ENCODE results near the gene PDE7B. TPM values are rescaled to one million over a fixed set of nuclear protein-coding genes. Genes with fewer than 3 reads are reported as not detected.

Gene PDE7B
- total RNA-seq, 1 donor = 25.3 TPM

DNA sequence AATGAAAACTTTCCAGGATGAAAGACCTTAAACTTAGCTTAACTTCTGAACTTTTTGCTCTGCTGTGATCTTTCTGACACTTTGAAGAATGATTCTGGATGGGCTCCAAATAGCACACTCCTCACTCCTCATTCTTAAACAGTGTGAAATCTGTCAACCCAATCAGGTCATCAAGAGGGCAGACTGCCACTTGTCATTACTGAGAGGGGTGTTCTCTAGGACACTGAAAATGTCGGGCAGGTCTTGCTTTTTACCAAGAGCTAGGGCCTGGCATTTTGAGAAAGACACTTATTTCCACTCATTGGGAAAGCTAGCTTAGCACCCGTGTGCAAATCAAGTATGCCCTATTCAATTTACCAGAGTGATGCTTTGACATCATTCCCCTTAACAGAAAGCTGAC lies 276.4 kb downstream of the PDE7B start:
- Histone ChIP-seq H3K4me3 (ENCODE audit: insufficient read depth, low read length) (no peak overlapping the region), H2AFZ (ENCODE audit: low read length) (peak overlapping the region; percentile 44), H4K20me1 (ENCODE audit: insufficient read depth, low read length) (no peaks in the 10 kb centered on the region), H3K79me2 (ENCODE audit: insufficient read depth, low read length) (peaks cover 27% of the 10 kb centered on the region), H3K27me3 (ENCODE audit: insufficient read depth, low read length) (no peaks in the 10 kb centered on the region), H3K4me2 (ENCODE audit: insufficient read depth, low read length) (no peak overlapping the region), H3K9me3 (ENCODE audit: low read depth, low read length) (no peaks in the 10 kb centered on the region), H3K27ac (ENCODE audit: low read depth, low read length) (no peak overlapping the region), H3K36me3 (ENCODE audit: insufficient read depth, low read length) (no peaks in the 10 kb centered on the region), H3K4me1 (ENCODE audit: insufficient read depth, low read length) (peaks cover 22% of the 10 kb centered on the region)
- no peak for TF ChIP-seq CTCF (IDR thresholded peaks at IDR 0.05; ENCODE audit: extremely low read depth, low read depth, low read length)
- no peak for DNase-seq (ENCODE audit: insufficient read length, low spot score, missing footprints)

DNA sequence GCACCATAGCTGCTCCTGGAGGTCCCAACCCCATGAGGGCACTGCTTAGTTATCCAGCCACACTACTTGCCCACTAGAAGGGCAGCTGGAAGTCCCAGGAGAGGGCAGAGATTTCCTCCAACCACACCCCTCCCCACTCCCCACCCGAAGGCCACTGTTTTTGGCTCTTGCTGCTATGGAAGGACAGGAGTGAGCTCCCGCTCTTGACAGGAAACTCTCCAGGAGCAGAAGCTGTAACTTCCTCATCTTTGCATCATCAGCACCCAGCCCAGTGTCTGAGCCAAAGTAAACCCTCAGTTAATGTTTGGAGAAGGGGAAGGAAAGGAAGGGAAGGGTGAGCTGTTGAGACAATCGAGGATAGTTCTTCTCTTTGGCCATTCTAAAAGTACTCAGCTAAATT lies 277.9 kb downstream of the PDE7B start:
- Histone ChIP-seq H3K27me3 (ENCODE audit: insufficient read depth, low read length) (no peaks in the 10 kb centered on the region), H4K20me1 (ENCODE audit: insufficient read depth, low read length) (no peaks in the 10 kb centered on the region), H3K36me3 (ENCODE audit: insufficient read depth, low read length) (no peaks in the 10 kb centered on the region), H3K4me2 (ENCODE audit: insufficient read depth, low read length) (peak overlapping the region; percentile 35), H3K4me1 (ENCODE audit: insufficient read depth, low read length) (peaks cover 24% of the 10 kb centered on the region), H3K27ac (ENCODE audit: low read depth, low read length) (peak overlapping the region; percentile 8), H3K9me3 (ENCODE audit: low read depth, low read length) (no peaks in the 10 kb centered on the region), H2AFZ (ENCODE audit: low read length) (peak overlapping the region; percentile 23), H3K79me2 (ENCODE audit: insufficient read depth, low read length) (peaks cover 27% of the 10 kb centered on the region), H3K4me3 (ENCODE audit: insufficient read depth, low read length) (no peak overlapping the region)
- no peak for DNase-seq (ENCODE audit: insufficient read length, low spot score, missing footprints)
- TF ChIP-seq CTCF (IDR thresholded peaks at IDR 0.05; ENCODE audit: extremely low read depth, low read depth, low read length) = no peak

DNA sequence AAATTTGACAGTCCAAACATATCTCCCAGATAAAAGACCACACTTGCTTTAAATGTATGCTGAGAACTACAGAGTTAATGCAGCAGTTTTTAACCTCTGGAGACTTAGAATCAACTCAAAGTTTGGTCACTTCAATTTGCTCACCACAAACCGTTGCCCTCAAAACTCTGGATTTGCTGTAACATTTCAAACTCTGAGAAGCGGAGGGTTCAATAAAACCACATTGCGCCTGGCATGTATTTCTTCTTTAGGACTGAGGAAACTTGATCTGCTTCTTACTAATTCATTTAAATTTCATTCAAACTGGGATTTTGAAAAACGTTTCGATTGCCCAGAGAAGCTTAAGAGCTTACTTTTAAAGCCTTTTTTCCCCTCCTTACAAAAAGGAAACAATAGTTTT lies 282.8 kb downstream of the PDE7B start:
- Histone ChIP-seq H3K27ac (ENCODE audit: low read depth, low read length) (peak overlapping the region; percentile 60), H2AFZ (ENCODE audit: low read length) (peak overlapping the region; percentile 56), H3K9me3 (ENCODE audit: low read depth, low read length) (no peaks in the 10 kb centered on the region), H3K4me3 (ENCODE audit: insufficient read depth, low read length) (peak overlapping the region; percentile 47), H3K79me2 (ENCODE audit: insufficient read depth, low read length) (peaks cover 46% of the 10 kb centered on the region), H3K4me2 (ENCODE audit: insufficient read depth, low read length) (peak overlapping the region; percentile 67), H3K27me3 (ENCODE audit: insufficient read depth, low read length) (no peaks in the 10 kb centered on the region), H3K36me3 (ENCODE audit: insufficient read depth, low read length) (peaks cover 5% of the 10 kb centered on the region), H3K4me1 (ENCODE audit: insufficient read depth, low read length) (peaks cover 26% of the 10 kb centered on the region), H4K20me1 (ENCODE audit: insufficient read depth, low read length) (no peaks in the 10 kb centered on the region)
- DNase-seq (ENCODE audit: insufficient read length, low spot score, missing footprints) = no peak
- TF ChIP-seq CTCF (IDR thresholded peaks at IDR 0.05; ENCODE audit: extremely low read depth, low read depth, low read length) = no peak

- H3K79me2 ChIP-seq (ENCODE audit: insufficient read depth, low read length) = peaks cover 46% of the 10 kb centered on the region
- H3K36me3 ChIP-seq (ENCODE audit: insufficient read depth, low read length) = peaks cover 5% of the 10 kb centered on the region
- H3K4me3 ChIP-seq (ENCODE audit: insufficient read depth, low read length) = peak overlapping the region; percentile 47
- H3K4me2 ChIP-seq (ENCODE audit: insufficient read depth, low read length) = peak overlapping the region; percentile 67
- no peaks in the 10 kb centered on the region for H4K20me1 ChIP-seq (ENCODE audit: insufficient read depth, low read length)
- no peak for DNase-seq (ENCODE audit: insufficient read length, low spot score, missing footprints)
- no peaks in the 10 kb centered on the region for H3K27me3 ChIP-seq (ENCODE audit: insufficient read depth, low read length)
- H2AFZ ChIP-seq (ENCODE audit: low read length) = peak overlapping the region; percentile 56
- H3K4me1 ChIP-seq (ENCODE audit: insufficient read depth, low read length) = peaks cover 21% of the 10 kb centered on the region
- no peak for TF ChIP-seq CTCF (IDR thresholded peaks at IDR 0.05; ENCODE audit: extremely low read depth, low read depth, low read length)
- H3K9me3 ChIP-seq (ENCODE audit: low read depth, low read length) = no peaks in the 10 kb centered on the region
- peak overlapping the region; percentile 60 for H3K27ac ChIP-seq (ENCODE audit: low read depth, low read length)
These were observed 283.2 kb downstream of the PDE7B start for GRCh38 chr6:136134751-136135150.

All from osteoblast (primary cell).